GM18499 (cell line): Measurements from ENCODE around the gene FBXO5.
"Not testable (repeated sequence)": the region's sequence is repeated elsewhere in the genome, so short reads cannot be mapped to it uniquely, and the experiment has no call there.

ENCODE experiments used
- ATAC-seq: cut with Tn5 transposase; IDR thresholded peaks from one replicate; pipeline ENCODE4 v1.9.1; 2021; ENCODE audit warnings: moderate number of reproducible peaks; ENCODE audit not compliant: insufficient read depth, unreplicated experiment

Gene FBXO5

GRCh38 chr6:152993847-152994246 lies 11.0 kb upstream of the FBXO5 start:
- ATAC-seq, result no peak

- ATAC-seq, result no peak
Measured at GRCh38 chr6:152993431-152993830, 10.6 kb upstream of the FBXO5 start.

GRCh38 chr6:152986978-152987377 lies 4.1 kb upstream of the FBXO5 start:
- ATAC-seq, result no peak

GRCh38 chr6:152985300-152985699 lies 2.5 kb upstream of the FBXO5 start:
- ATAC-seq, result not testable (repeated sequence)

GRCh38 chr6:152984513-152984872 lies 1.7 kb upstream of the FBXO5 start:
- ATAC-seq, result peak; percentile 26

GRCh38 chr6:152983637-152984512 lies 1.0 kb upstream of the FBXO5 start:
- no peak for ATAC-seq

GRCh38 chr6:152981989-152982903 lies 595 bp downstream of the FBXO5 start:
- no peak for ATAC-seq

- no peak for ATAC-seq
Measured at GRCh38 chr6:152981219-152981618, 1.6 kb downstream of the FBXO5 start.

GRCh38 chr6:152980656-152981055 lies 2.2 kb downstream of the FBXO5 start:
- no peak for ATAC-seq

GRCh38 chr6:152979116-152979515 lies 3.7 kb downstream of the FBXO5 start:
- ATAC-seq, result no peak

GRCh38 chr6:152978058-152978457 lies 4.8 kb downstream of the FBXO5 start:
- no peak for ATAC-seq

GRCh38 chr6:152977556-152977955 lies 5.3 kb downstream of the FBXO5 start:
- no peak for ATAC-seq

GRCh38 chr6:152976749-152977148 lies 6.1 kb downstream of the FBXO5 start:
- ATAC-seq, result no peak

GRCh38 chr6:152975204-152975915 lies 7.5 kb downstream of the FBXO5 start:
- no peak for ATAC-seq

- no peak for ATAC-seq
Measured at GRCh38 chr6:152973916-152974315, 8.9 kb downstream of the FBXO5 start.

- ATAC-seq, result no peak
Measured at GRCh38 chr6:152969688-152970418, 13.0 kb downstream of the FBXO5 start.

GRCh38 chr6:152966168-152966894 lies 16.5 kb downstream of the FBXO5 start:
- ATAC-seq, result not testable (repeated sequence)

- ATAC-seq, result no peak
Measured at GRCh38 chr6:152959333-152959732, 23.5 kb downstream of the FBXO5 start.

- no peak for ATAC-seq
Measured at GRCh38 chr6:152957796-152958195, 25.0 kb downstream of the FBXO5 start.
